Ovary (tissue), 3 donors: Measurements from ENCODE around the gene MOB3A.

ENCODE experiments used
- EP300 ChIP-seq: sonication (generic); formaldehyde crosslinking; IDR thresholded peaks from one replicate; pipeline ENCODE4 v1.6.1; 2017; ENCODE audit warnings: antibody characterized with exemption
- POLR2A ChIP-seq: fragments of 450-650 bp; IDR thresholded peaks from one replicate; pipeline ENCODE4 v1.6.1; 2017; ENCODE audit warnings: antibody characterized with exemption, mild to moderate bottlenecking, moderate library complexity
- TF ChIP-seq, protein P1 (sequence below), 3 donors: fragments of 450-650 bp in 2 of 3; fragments of 200-600 bp in 1 of 3; IDR thresholded peaks; one replicate each; pipeline versions ENCODE4 v1.5.1 to v1.8.0; 2016 to 2022; ENCODE audit warnings: antibody characterized with exemption in 3 of 3, mild to moderate bottlenecking in 1 of 3
- donor health status: DM: no; HTN: no; CAD: no.

DNA sequence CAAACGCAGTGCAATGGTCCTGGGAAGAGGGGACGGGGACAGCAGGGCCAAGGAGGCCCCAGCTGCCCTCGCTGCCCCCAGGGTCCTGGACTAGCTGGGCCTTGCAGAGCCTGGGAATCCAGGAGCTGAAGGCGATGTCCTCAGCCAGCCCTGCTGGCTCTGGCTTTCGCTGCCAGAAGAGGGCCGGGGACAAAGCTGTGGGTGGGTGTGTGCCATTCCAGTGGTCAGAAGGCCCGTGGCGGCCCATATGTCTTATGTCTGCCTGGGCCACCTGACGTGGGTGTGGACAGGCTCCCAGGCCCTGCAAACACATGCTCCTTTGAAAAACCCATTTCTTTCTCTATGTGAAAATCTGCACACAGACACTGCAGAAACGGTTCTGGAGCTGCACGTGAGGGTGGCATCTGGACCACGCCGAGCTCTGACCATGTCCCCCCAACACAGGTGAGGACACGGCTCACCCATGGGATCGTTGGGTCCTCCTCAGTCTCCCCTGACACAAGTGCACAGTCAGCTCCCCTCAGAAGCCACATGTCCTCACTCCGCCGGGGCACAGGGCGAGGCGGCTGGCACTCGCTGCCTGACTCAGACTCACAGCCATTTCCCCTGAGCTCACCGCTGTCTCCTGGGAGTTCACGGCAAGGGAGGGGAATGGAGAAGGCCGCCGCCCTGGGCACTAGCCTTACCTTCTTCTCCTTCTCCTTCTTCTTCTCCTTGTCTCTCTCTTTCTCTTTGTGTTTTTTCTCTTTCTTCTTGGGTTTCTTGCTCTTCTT lies 17.5 kb upstream of the MOB3A start:
- TF ChIP-seq EP300 (no peak), POLR2A (no peak)
- TF ChIP-seq, protein P1, sequence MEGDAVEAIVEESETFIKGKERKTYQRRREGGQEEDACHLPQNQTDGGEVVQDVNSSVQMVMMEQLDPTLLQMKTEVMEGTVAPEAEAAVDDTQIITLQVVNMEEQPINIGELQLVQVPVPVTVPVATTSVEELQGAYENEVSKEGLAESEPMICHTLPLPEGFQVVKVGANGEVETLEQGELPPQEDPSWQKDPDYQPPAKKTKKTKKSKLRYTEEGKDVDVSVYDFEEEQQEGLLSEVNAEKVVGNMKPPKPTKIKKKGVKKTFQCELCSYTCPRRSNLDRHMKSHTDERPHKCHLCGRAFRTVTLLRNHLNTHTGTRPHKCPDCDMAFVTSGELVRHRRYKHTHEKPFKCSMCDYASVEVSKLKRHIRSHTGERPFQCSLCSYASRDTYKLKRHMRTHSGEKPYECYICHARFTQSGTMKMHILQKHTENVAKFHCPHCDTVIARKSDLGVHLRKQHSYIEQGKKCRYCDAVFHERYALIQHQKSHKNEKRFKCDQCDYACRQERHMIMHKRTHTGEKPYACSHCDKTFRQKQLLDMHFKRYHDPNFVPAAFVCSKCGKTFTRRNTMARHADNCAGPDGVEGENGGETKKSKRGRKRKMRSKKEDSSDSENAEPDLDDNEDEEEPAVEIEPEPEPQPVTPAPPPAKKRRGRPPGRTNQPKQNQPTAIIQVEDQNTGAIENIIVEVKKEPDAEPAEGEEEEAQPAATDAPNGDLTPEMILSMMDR (IDR thresholded peaks at IDR 0.05): no peak
